ENCODE data around the gene NXN.
"Not testable (repeated sequence)": the region's sequence is repeated elsewhere in the genome, so short reads cannot be mapped to it uniquely, and the experiment has no call there.

NXN gene

DNA sequence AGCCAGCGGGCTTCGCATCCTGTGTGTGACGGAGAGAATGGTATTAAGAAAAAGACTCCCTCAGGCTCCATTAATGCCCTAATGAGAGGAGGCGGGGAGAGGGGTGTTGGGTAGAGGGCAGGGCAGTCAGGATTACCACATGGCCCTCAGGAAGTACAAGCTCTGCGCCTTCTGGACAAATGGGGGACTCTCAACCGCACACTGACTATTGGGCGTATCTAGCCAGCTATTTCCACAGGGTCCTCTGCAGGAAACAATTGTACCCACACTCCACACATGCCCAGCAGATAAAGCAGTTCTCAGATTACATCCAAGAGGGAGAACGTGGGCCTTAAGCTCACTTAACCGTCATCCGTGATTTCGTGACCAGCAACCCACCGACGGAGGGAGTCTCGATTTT lies 14.7 kb downstream of the NXN start:
- no peak for DNase-seq (ENCODE audit: low read depth, low spot score)
- H3K4me3 ChIP-seq (ENCODE audit: low read length) = no peak overlapping the region

DNA sequence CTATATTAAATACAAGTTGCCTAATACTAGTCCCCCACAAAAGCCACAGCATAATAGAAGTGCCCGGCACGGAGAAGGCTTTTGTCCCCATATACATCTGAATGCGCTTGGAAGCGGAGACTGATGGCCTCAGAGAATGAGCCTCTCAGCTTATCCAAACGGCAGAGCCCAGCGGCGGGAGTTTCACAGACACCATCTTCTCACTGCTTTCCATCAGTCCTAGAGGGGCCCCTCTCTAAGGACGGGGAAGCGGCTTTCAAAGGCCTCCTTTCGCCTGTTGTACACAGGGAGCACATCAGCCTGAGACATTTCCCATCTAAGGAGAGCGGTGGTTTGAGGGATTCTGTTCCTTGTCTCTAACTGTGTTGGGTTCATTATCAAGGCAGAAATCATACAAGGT lies 16.9 kb downstream of the NXN start:
- no peak overlapping the region for H3K4me3 ChIP-seq (ENCODE audit: low read length)

DNA sequence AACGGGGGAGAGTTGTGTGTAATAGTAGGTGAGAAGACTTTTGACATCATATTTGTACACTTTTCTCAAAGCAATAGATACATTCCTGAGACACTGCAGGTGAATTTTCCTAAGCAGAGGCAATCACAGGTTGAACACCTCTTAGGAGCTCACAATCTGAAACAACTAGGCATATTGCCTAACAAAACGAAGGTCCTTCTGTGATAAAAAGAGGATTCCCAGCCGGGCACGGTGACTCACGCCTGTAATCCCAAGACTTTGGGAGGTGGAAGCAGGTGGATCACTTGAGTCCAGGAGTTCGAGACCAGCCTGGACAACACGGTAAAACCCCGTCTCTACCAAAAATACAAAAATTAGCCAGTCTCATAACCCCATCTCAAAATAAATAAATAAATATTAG lies 17.4 kb downstream of the NXN start:
- no peak overlapping the region for H3K4me3 ChIP-seq (ENCODE audit: low read length)
- DNase-seq (ENCODE audit: low read depth, low spot score) = no peak

More for the DNA sequence above, 16.9 kb downstream of the NXN start:
- DNase-seq (ENCODE audit: low read depth, low spot score) = no peak

- DNase-seq (ENCODE audit: low read depth, low spot score) = no peak
Observed at GRCh38 chr17:958712-959451, 20.7 kb downstream of the NXN start.

GRCh38 chr17:957856-958421 lies 21.6 kb downstream of the NXN start:
- no peak for DNase-seq (ENCODE audit: low read depth, low spot score)
- no peak overlapping the region for H3K4me3 ChIP-seq (ENCODE audit: low read length)

More at GRCh38 chr17:958712-959451, 20.7 kb downstream of the NXN start:
- no peak overlapping the region for H3K4me3 ChIP-seq (ENCODE audit: low read length)

DNA sequence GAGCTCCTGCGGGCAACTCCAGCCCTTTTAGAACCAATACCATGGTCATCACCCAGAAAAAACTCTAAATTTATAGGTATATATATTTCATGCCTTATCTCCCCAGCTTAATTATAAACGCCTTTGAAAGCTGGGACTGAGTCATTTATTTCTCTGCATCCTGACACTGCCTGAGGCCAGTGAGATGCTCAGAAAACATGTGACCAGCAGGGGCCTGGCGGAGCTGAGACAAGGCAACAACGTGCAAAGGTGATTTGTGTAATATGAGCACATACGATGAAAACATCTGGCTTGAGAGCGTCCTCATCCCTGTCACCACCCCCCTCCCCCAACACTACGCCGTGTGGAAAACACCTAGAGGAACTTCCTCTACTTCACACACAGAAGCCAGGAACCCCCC lies 22.7 kb downstream of the NXN start:
- DNase-seq (ENCODE audit: low read depth, low spot score) = no peak
- no peak overlapping the region for H3K4me3 ChIP-seq (ENCODE audit: low read length)

DNA sequence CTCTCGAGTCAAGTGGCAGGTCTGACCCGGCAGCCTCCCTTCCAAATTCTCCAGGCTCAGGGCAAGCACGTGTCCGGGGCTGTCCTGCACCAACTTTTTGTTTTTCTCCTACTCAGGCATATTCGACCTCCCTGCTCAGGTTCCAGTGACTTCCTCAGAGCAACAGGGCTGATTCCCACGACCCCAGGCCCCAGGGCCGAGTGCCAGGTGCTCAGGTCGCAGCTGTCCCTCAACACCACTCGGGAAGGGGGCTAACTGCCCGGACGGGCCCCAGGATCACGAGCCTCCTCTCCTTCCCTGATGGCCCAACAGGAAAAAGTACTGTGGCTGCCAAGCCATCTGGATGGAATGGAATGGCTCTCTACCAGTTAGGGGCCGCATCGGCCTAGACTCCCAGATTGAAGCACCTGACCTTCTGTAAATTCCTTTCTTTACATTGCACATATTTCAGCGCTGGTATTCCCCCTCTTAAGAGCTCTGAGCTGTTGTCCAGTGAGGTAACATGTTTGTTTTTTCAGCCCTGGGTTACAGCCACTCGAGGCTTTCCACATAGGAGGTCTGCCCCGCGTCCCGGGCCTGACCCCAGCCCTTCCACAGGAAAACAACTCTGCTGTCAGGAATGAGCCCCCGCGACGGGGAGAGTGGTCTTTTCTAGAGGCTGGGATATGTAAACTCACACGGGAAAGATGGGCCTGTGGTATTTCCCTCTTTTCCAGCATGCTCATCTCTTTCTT lies 25.0 kb downstream of the NXN start:
- H3K4me3 ChIP-seq (ENCODE audit: low read length) = no peak overlapping the region
- no peak for DNase-seq (ENCODE audit: low read depth, low spot score)

DNA sequence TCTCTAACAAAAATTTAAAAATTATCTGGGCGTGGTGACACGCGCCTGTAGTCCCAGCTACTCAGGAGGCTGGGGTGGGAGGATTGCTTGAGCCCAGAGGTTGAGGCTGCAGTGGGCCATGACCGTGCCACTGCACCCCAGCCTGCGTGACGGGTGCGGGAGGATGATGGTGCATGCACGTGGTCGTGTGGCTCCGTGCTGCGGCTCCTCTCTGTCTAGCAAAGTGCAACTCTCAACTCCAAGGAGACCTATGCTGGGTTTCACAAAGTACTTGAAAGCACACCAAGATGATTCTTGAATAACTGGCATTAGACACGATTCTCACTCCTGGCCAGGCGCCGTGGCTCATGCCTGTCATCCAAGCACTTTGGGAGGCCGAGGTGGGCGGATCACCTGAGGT lies 25.8 kb downstream of the NXN start:
- no peak for DNase-seq (ENCODE audit: low read depth, low spot score)
- no peak overlapping the region for H3K4me3 ChIP-seq (ENCODE audit: low read length)

GRCh38 chr17:952592-952991 lies 27.0 kb downstream of the NXN start:
- not testable (repeated sequence) for H3K4me3 ChIP-seq (ENCODE audit: low read length); DNase-seq (ENCODE audit: low read depth, low spot score)

DNA sequence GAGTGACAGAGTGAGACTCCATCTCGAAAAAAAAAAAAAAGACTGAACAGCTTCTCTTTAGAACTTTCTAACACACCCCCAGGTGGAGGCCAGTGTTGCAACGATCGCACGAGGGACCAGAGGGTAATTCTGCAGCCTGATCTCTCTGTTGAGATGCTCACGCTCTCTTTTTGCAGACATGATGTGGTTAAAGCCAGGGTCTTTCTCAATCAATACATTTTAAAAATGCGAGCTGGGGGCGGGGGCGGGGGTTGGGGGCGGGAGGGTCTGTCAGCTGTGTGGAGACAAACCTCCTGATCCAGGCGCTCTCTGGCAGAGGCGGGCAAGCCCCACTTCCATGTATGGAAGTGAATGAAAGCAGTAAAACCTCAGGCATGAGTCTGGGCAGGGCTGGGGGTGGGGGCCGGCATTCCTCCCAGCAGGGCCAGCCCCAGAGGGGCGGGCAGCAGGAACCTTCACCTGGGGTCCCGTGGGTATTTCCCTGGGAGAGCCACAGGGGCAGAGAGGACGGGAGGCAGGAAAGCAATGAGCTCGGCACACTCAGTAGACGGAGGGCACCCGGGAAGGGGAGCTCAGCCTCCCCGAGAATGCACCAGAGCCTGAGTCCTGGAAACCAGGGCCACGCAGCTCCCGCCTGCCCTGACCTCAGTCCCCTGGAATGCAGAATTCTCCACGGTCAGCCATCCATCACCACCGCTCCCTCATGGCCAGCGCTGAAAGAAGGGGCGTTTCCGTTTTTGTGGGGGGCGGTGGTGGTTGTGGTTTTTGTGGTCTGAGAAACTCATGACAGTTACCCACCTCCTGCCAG lies 28.0 kb downstream of the NXN start:
- peak; percentile 18 for DNase-seq (ENCODE audit: low read depth, low spot score)
- H3K4me3 ChIP-seq (ENCODE audit: low read length) = no peak overlapping the region; the same call in 1 of the 2 replicates

DNA sequence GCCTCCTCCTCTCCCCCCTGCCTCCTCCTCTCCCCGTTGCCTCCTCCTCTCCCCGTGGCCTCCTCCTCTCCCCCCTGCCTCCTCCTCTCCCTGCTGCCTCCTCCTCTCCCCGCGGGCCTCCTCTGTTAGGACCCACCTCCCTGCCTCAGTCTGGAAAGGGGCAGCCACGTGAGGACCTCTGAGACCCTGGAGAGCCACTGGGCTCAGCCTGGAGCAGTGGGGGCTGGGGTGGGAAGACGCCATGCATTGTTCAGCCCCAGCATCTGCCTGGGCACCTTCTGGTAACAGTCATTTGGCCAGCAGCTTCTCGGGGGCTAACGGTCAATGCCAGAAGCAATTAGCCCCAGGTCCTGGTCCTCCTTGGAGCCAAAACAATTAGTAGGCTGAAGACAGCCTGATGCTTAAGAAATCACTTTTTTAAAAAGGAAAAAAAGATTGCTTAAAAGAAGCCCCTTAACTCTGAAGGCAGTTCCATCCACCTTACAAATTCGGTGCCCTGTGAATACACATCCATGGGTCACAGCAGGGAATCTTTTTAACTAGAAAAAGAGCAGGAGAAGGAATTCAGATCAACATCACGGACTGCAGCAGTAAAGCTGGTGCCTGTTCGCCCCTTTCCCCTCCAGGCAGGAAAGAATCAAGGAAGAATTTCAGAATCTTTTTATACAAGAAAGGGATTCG lies 29.8 kb downstream of the NXN start:
- no peak for DNase-seq (ENCODE audit: low read depth, low spot score)
- no peak overlapping the region for H3K4me3 ChIP-seq (ENCODE audit: low read length)

- H3K4me3 ChIP-seq (ENCODE audit: low read length) = no peak overlapping the region
Observed at GRCh38 chr17:948284-948852, 31.2 kb downstream of the NXN start.

GRCh38 chr17:946510-947236 lies 32.9 kb downstream of the NXN start:
- H3K4me3 ChIP-seq (ENCODE audit: low read length) = no peak overlapping the region
- DNase-seq (ENCODE audit: low read depth, low spot score) = no peak

More at GRCh38 chr17:948284-948852, 31.2 kb downstream of the NXN start:
- no peak for DNase-seq (ENCODE audit: low read depth, low spot score)

GRCh38 chr17:945672-946071 lies 33.9 kb downstream of the NXN start:
- H3K4me3 ChIP-seq (ENCODE audit: low read length) = no peak overlapping the region
- no peak for DNase-seq (ENCODE audit: low read depth, low spot score)

- no peak overlapping the region for H3K4me3 ChIP-seq (ENCODE audit: low read length)
- no peak for DNase-seq (ENCODE audit: low read depth, low spot score)
Observed at GRCh38 chr17:944266-944826, 35.2 kb downstream of the NXN start.

DNA sequence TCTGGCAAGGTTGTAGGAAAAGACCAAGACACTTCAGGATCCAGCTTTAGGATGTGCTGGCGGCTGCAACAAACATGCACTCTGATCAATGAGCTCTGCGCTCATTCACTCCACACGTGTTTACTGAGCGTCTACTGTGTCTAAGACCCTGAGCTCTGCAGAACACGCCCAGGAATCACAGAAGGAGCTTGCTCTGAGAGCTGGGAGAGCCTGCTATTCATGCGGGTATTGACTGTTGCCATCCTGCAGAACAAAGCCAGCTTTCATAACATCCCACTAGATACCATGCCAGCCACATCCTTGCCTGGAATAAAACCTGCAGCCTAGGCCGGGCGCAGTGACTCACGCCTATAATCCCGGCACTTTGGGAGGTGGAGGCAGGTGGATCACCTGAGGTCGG lies 44.1 kb downstream of the NXN start:
- no peak for DNase-seq (ENCODE audit: low read depth, low spot score)

GRCh38 chr17:933312-934073 lies 46.1 kb downstream of the NXN start:
- H3K4me3 ChIP-seq (ENCODE audit: low read length) = no peak overlapping the region
- no peak for DNase-seq (ENCODE audit: low read depth, low spot score)

More for the DNA sequence above, 44.1 kb downstream of the NXN start:
- no peak overlapping the region for H3K4me3 ChIP-seq (ENCODE audit: low read length)
